Esophagus (tissue), 2 donors: ENCODE results near the gene MBTD1. TPM values are rescaled to one million over a fixed set of nuclear protein-coding genes. Genes with fewer than 3 reads are reported as not detected.
"Not testable (repeated sequence)": the region's sequence is repeated elsewhere in the genome, so short reads cannot be mapped to it uniquely, and the experiment has no call there.

Source experiments
- H3K27ac ChIP-seq, 2 donors: one replicate each; pipeline ENCODE4 v1.5.1; 2013; ENCODE audit warnings: low read depth in 2 of 2, mild to moderate bottlenecking in 2 of 2, inconsistent platforms in 1 of 2, low read length in 1 of 2, moderate library complexity in 1 of 2
- H3K27me3 ChIP-seq, 2 donors: one replicate each; pipeline ENCODE4 v1.6.1; 2013; ENCODE audit warnings: low read length in 2 of 2, control low read depth in 1 of 2, mild to moderate bottlenecking in 1 of 2; ENCODE audit not compliant: insufficient read depth in 2 of 2, control insufficient read depth in 1 of 2
- H3K36me3 ChIP-seq, 2 donors: one replicate each; pipeline ENCODE4 v1.6.1; 2013; ENCODE audit warnings: low read length in 1 of 2; ENCODE audit not compliant: control insufficient read depth in 2 of 2, insufficient read depth in 2 of 2
- H3K4me1 ChIP-seq, 2 donors: one replicate each; pipeline ENCODE4 v1.6.1; 2013; ENCODE audit warnings: low read length in 1 of 2; ENCODE audit not compliant: control insufficient read depth in 2 of 2, insufficient read depth in 2 of 2
- H3K4me3 ChIP-seq, 2 donors: one replicate each; pipeline ENCODE4 v1.5.1; 2013; ENCODE audit warnings: low read length in 2 of 2, mild to moderate bottlenecking in 2 of 2, low read depth in 1 of 2, moderate library complexity in 1 of 2
- H3K9me3 ChIP-seq, 2 donors: one replicate each; pipeline ENCODE4 v1.6.1; 2013; ENCODE audit warnings: mild to moderate bottlenecking in 2 of 2, low read depth in 1 of 2, low read length in 1 of 2, moderate library complexity in 1 of 2; ENCODE audit not compliant: control insufficient read depth in 2 of 2, insufficient read depth in 1 of 2
- WGBS, 2 donors: extraction: QIAGEN DNeasy Blood & Tissue Kit; methylation state at CpG; one replicate each; pipeline ENCODE4 v1.1.7; 2013; 5-methylcytosine and 5-hydroxymethylcytosine counted together
- polyA plus RNA-seq, 2 donors: library from polyadenylated mRNA; stranded (reverse); fragments of 200-250 nt; gene quantifications; one replicate each; pipeline ENCODE4 v1.2.3, GENCODE V29; 2013
- donor health status: healthy with polysubstance abuse.
- donor health status: Bipolar disorder and iron deficiency.

The MBTD1 gene
- 1 to 10 TPM; 3.9 to 8.0 TPM for polyA plus RNA-seq

DNA sequence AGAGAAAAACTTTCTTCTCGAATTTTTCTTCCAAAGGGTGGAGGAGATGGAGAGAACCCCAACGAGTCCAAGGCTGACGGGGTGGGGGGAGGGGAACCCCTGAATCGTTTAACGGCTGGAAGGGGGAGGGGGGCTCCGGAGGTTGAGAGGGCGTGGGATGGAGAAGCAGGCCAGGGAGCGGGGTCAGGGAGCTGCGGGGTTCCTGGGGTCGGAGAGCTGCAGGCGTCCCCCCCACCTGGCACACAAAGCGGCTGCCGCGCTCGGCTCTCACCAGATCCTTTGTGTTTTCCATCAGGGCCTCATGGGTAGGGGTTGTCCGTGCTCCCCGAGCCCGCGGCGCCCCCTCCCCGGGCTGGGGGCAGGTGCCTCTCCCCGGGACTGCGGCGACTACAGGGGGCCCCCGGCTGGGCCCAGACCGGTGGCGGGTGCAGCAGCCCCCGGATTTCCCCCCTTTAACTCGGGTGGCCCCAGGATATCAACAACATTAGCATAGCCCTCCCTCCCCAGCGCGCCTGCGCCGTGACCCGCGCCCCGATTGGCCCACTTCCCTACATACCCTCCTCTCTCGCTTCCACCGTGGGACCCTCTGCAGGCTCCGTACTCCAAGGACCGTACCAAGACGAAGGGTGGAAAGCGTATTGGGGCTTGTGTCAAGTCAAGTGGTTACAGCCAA is at the start of gene MBTD1:
Gene MBTD1 (minus strand): TSS at position 486 of the 673 bp plus-strand sequence. CDS start 34,888 bp downstream, outside the sequence.
- no peaks in the 10 kb centered on the region for H3K9me3 ChIP-seq
- H3K36me3 ChIP-seq, result no peaks in the 10 kb centered on the region
- WGBS, 2 donors, result 0 to 1% methylated on average over 38 to 42 of the region's 42 CpGs
- H3K4me3 ChIP-seq, result peak within 1 kb of the TSS; percentile 82 to 99
- H3K27me3 ChIP-seq, result no peaks in the 10 kb centered on the region
- peak within 1 kb of the TSS; percentile 95 to 99 for H3K27ac ChIP-seq
- peaks cover 0 to 9% of the 10 kb centered on the region in 2 donors for H3K4me1 ChIP-seq

GRCh38 chr17:51305182-51305581 is 45.3 kb upstream of the MBTD1 start:
- 94 to 97% methylated on average over 9 of the region's 9 CpGs for WGBS, 2 donors
- Histone ChIP-seq H3K4me3 (no peak overlapping the region), H3K9me3 (no peaks in the 10 kb centered on the region), H3K36me3 (no peaks in the 10 kb centered on the region), H3K27me3 (no peaks in the 10 kb centered on the region), H3K4me1 (no peaks in the 10 kb centered on the region), H3K27ac (no peak overlapping the region)

- 90 to 91% methylated on average over 4 of the region's 4 CpGs for WGBS, 2 donors
- Histone ChIP-seq H3K4me1 (no peaks in the 10 kb centered on the region), H3K4me3 (no peak overlapping the region), H3K9me3 (no peaks in the 10 kb centered on the region), H3K36me3 (peaks cover 1 to 4% of the 10 kb centered on the region in 2 donors), H3K27ac (no peak overlapping the region), H3K27me3 (no peaks in the 10 kb centered on the region)
Observed at GRCh38 chr17:51299859-51300258, 40.0 kb upstream of the MBTD1 start.

DNA sequence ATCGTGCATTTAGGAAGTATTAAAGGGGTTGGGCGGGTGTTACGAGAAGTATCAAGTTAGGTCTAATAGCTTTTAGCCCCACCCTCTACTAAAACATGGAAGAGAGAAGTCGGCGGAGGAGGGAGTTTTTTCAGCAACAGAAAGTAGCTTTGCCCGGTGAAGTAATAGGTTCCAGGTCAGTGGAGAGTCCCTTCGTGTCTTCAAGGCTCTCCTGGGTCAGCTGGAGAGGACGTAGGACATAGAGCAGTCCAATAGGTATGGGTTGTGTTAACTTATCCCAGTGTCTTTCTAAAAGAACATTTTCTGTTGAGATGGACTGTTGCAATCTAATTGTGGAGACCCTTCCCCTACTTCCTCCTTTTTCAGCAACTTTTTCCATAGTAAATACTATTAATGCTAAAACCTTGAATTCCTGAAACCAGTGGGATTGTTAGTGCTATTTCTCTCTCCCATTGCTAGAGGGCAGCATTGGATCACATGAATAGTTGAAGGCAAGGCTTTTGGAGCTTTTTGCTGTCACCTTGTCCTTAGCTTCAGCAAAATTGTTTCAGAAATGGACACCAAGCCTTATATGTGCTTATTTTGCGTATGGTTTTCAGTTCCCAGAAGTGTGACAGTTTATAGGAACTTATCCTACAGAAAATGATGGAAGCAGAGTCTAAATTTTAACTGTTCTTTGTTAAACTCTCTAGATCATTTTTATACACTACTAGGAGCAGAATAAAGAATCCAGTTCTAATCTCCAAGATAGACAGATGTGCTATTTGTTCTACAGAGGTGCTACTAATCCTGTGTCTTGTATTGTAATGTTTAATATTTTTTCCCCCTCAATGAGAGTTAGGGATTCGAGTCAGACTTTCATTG is 38.9 kb upstream of the MBTD1 start:
- H3K4me1 ChIP-seq, result no peaks in the 10 kb centered on the region
- 59 to 60% methylated on average over 10 of the region's 10 CpGs for WGBS, 2 donors
- H3K27me3 ChIP-seq, result no peaks in the 10 kb centered on the region
- H3K4me3 ChIP-seq, result no peak overlapping the region
- H3K36me3 ChIP-seq, result peaks cover 1 to 4% of the 10 kb centered on the region in 2 donors
- no peaks in the 10 kb centered on the region for H3K9me3 ChIP-seq
- no peak overlapping the region for H3K27ac ChIP-seq

- H3K27ac ChIP-seq, H3K4me3 ChIP-seq, H3K4me1 ChIP-seq, H3K27me3 ChIP-seq, H3K9me3 ChIP-seq, H3K36me3 ChIP-seq: not testable (repeated sequence)
- 100% methylated on average over 2 of the region's 2 CpGs for WGBS, 2 donors
Observed at GRCh38 chr17:51294338-51294737, 34.5 kb upstream of the MBTD1 start.

DNA sequence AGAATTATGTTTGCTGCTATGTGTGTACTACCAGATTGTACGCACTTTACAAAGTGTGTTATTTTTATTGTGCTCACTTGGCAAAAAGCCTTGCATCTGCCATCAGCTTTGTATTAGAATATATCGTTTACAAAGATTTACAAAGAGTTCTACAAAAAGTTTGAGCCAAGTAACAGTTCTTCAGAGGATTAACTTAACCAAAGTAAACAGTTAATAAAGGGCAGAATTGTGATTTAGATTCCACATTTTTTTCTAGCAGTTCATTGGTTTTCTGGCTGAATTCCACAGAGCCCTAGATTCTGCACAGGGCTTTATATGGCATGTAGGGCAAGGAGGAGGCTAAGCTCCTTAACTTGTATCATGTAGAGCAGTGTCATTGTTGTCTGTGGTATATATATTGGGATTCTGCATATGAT is 29.9 kb upstream of the MBTD1 start:
- no peaks in the 10 kb centered on the region for H3K9me3 ChIP-seq
- no peaks in the 10 kb centered on the region for H3K4me1 ChIP-seq
- H3K27me3 ChIP-seq, result no peaks in the 10 kb centered on the region
- H3K4me3 ChIP-seq, result no peak overlapping the region
- peaks cover 0 to 3% of the 10 kb centered on the region in 2 donors for H3K36me3 ChIP-seq
- 58 to 78% methylated on average over 2 of the region's 2 CpGs for WGBS, 2 donors
- H3K27ac ChIP-seq, result no peak overlapping the region

DNA sequence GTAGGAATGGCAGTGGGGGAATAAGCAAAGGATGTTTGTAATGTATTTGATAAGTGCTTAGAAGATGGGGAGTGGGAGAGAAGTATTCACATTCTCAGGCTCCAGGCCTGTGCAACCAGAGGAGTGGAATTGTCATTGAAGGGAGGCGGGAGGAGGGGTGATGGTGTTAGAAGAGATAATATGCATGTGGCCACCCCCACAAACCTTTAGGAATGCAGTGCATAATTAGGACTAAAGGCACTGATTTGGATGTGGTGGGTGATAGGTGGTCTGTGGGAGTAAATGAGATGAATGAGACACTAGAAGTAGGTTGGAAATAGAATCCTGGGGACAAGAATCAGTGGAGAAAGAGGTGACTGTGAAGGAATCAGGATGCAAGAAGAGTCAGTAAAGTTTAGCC is 27.6 kb upstream of the MBTD1 start:
- no peaks in the 10 kb centered on the region for H3K9me3 ChIP-seq
- H3K27me3 ChIP-seq, result no peaks in the 10 kb centered on the region
- H3K4me3 ChIP-seq, result no peak overlapping the region
- H3K36me3 ChIP-seq, result peaks cover 0 to 3% of the 10 kb centered on the region in 2 donors
- H3K4me1 ChIP-seq, result no peaks in the 10 kb centered on the region
- H3K27ac ChIP-seq, result no peak overlapping the region
- 97 to 98% methylated on average over 1 of the region's 1 CpG for WGBS, 2 donors

DNA sequence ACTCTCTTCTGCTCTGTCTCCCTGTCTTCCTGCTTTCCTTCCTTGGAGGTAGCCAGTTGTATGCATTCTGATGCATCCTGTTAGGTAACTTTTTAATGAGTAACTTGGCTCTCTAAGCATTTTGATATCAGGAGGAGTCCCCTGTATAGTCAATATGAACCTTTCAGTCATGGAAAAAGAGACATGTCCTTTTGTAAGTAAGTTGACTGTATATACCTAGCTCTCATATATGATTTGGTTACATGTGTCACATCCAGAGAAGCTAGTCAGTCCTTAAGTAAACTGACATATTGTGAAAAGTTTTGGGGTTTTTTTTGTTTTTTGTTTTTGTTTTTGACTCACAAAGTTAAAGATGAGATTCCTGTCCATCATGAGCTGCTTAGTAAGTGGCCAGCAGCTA is 19.3 kb upstream of the MBTD1 start:
- Histone ChIP-seq H3K4me1 (no peaks in the 10 kb centered on the region), H3K9me3 (no peaks in the 10 kb centered on the region), H3K36me3 (peaks cover 9 to 15% of the 10 kb centered on the region in 2 donors), H3K27me3 (no peaks in the 10 kb centered on the region), H3K4me3 (no peak overlapping the region), H3K27ac (no peak overlapping the region)

GRCh38 chr17:51275381-51275780 is 15.5 kb upstream of the MBTD1 start:
- WGBS, 2 donors, result 84 to 86% methylated on average over 1 of the region's 1 CpG
- Histone ChIP-seq H3K27me3 (no peaks in the 10 kb centered on the region), H3K4me1 (no peaks in the 10 kb centered on the region), H3K9me3 (no peaks in the 10 kb centered on the region), H3K36me3 (peaks cover 8 to 13% of the 10 kb centered on the region in 2 donors), H3K27ac (no peak overlapping the region), H3K4me3 (no peak overlapping the region)
